Endodermal cell (in vitro differentiated cells): Measurements from ENCODE around the gene SYF2. TPM values are rescaled to one million over a fixed set of nuclear protein-coding genes. Genes with fewer than 3 reads are reported as not detected.
"Not testable (repeated sequence)": the region's sequence is repeated elsewhere in the genome, so short reads cannot be mapped to it uniquely, and the experiment has no call there.

Experiments
- DNase-seq: peaks from one replicate; pipeline ENCODE4 v3.0.0-alpha.2; 2017
- H3K27ac ChIP-seq: 2 replicates; pipeline ENCODE4 v1.5.1; 2013; ENCODE audit warnings: mild to moderate bottlenecking, low read depth, low read length, moderate library complexity
- H3K27me3 ChIP-seq: 2 replicates; pipeline ENCODE4 v1.6.1; 2013; ENCODE audit warnings: mild to moderate bottlenecking, low read length, moderate library complexity; ENCODE audit not compliant: insufficient read depth, control insufficient read depth, poor library complexity, severe bottlenecking
- H3K36me3 ChIP-seq: 2 replicates; pipeline ENCODE4 v1.7.0; 2013; ENCODE audit warnings: mild to moderate bottlenecking, low read length, moderate library complexity; ENCODE audit not compliant: control insufficient read depth, insufficient read depth
- H3K4me1 ChIP-seq: one replicate; pipeline ENCODE4 v1.7.0; 2013; ENCODE audit warnings: low read length; ENCODE audit not compliant: control insufficient read depth, insufficient read depth
- H3K4me3 ChIP-seq: 2 replicates; pipeline ENCODE4 v1.5.1; 2013; ENCODE audit warnings: mild to moderate bottlenecking, low read length, moderate library complexity
- H3K9ac ChIP-seq: 2 replicates; pipeline ENCODE4 v1.6.1; 2013; ENCODE audit warnings: mild to moderate bottlenecking, low read length, moderate library complexity; ENCODE audit not compliant: poor library complexity, severe bottlenecking; ENCODE audit errors: extremely low read depth
- H3K9me3 ChIP-seq: 2 replicates; pipeline ENCODE4 v1.6.1; 2013; ENCODE audit warnings: mild to moderate bottlenecking, low read length, moderate library complexity; ENCODE audit not compliant: control insufficient read depth
- H3K27ac Mint-ChIP-seq: 2 replicates; pipeline ENCODE4 v1.8.0; 2020; ENCODE audit warnings: mixed read lengths
- H3K27me3 Mint-ChIP-seq: 2 replicates; pipeline ENCODE4 v1.8.0; 2021; ENCODE audit warnings: mild to moderate bottlenecking, mixed read lengths; ENCODE audit not compliant: insufficient read depth
- H3K36me3 Mint-ChIP-seq: 2 replicates; pipeline ENCODE4 v1.8.0; 2020; ENCODE audit warnings: low read depth, mixed read lengths
- H3K4me1 Mint-ChIP-seq: 2 replicates; pipeline ENCODE4 v1.8.0; 2020; ENCODE audit warnings: mixed read lengths
- H3K4me3 Mint-ChIP-seq: 2 replicates; pipeline ENCODE4 v1.8.0; 2020; ENCODE audit warnings: mild to moderate bottlenecking, moderate library complexity, mixed read lengths
- H3K9me3 Mint-ChIP-seq: 2 replicates; pipeline ENCODE4 v1.8.0; 2020; ENCODE audit warnings: mild to moderate bottlenecking, mixed read lengths
- CTCF ChIP-seq: fragments of 200-600 bp; sonication (generic); conservative IDR thresholded peaks from 2 replicates; pipeline ENCODE4 v1.5.0; 2021; ENCODE audit warnings: antibody characterized with exemption, mild to moderate bottlenecking
- WGBS, 2 experiments: methylation state at CpG; one replicate each; pipeline versions ENCODE4 v1.1.5 to v1.1.7; 2013; ENCODE audit warnings: missing lambda C conversion rate in 2 of 2, mixed read lengths in 1 of 2; ENCODE audit not compliant: insufficient coverage in 1 of 2, insufficient read length in 1 of 2; 5-methylcytosine and 5-hydroxymethylcytosine counted together
- total RNA-seq, 2 donors: library from RNA; stranded (reverse); fragmentation: NEBNext Ultra II Directional in 1 of 2; extraction: Animal tissue kit (Norgen Biotek cat#: 25700) in 1 of 2; gene quantifications; 2 replicates in 1 of 2; 3 replicates in 1 of 2; pipeline ENCODE4 v1.2.1, GENCODE V29; 2021

SYF2 gene
- total RNA-seq, 2 donors from 2014 or later: 36.4 to 38.0 TPM

DNA sequence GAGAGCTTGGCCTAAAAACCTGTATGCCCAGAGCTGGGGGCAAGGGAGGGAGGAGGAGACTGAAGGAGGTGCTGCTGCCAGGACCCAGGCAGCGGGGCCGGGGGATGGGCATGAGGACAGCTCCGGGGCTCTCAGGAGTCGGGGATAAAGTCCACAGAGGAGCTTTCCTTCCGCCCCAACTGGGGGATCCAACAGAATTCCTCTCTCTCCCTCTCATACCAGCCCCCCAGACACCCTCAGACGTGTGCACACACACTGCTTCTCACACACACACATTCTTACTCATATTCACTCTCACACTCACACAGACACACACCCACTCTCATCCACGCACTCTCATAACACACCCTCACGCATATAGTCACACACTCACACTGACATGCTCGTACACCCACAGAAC is 39.1 kb downstream of the SYF2 start:
- no peak for TF ChIP-seq CTCF
- 82 to 85% methylated on average over 4 to 9 of the region's 9 CpGs for WGBS, 2 experiments
- Mint-ChIP-seq H3K27ac (no peak overlapping the region), H3K4me1 (peaks cover 34% of the 10 kb centered on the region), H3K27me3 (no peaks in the 10 kb centered on the region), H3K9me3 (no peaks in the 10 kb centered on the region), H3K36me3 (no peaks in the 10 kb centered on the region), H3K4me3 (no peak overlapping the region)
- Histone ChIP-seq H3K9ac (peak overlapping the region; percentile 2), H3K27me3 (no peaks in the 10 kb centered on the region), H3K27ac (no peak overlapping the region), H3K9me3 (no peaks in the 10 kb centered on the region), H3K4me3 (no peak overlapping the region), H3K36me3 (no peaks in the 10 kb centered on the region), H3K4me1 (peaks cover 12% of the 10 kb centered on the region)
- DNase-seq: no peak

- no peak for DNase-seq
- no peak overlapping the region for H3K4me3 Mint-ChIP-seq
- Histone ChIP-seq H3K9me3 (no peaks in the 10 kb centered on the region), H3K4me3 (no peak overlapping the region), H3K4me1 (peaks cover 2% of the 10 kb centered on the region), H3K27me3 (no peaks in the 10 kb centered on the region), H3K36me3 (no peaks in the 10 kb centered on the region), H3K27ac (no peak overlapping the region), H3K9ac (no peak overlapping the region)
- no peak for TF ChIP-seq CTCF
- H3K4me1 Mint-ChIP-seq: peaks cover 23% of the 10 kb centered on the region
- H3K36me3 Mint-ChIP-seq: no peaks in the 10 kb centered on the region
- H3K27me3 Mint-ChIP-seq: no peaks in the 10 kb centered on the region
- no peaks in the 10 kb centered on the region for H3K9me3 Mint-ChIP-seq
- 96 to 100% methylated on average over 4 to 5 of the region's 5 CpGs for WGBS, 2 experiments
- H3K27ac Mint-ChIP-seq: no peak overlapping the region
Observed at GRCh38 chr1:25192154-25192553, 40.1 kb downstream of the SYF2 start.

- no peaks in the 10 kb centered on the region for H3K36me3 Mint-ChIP-seq
- no peaks in the 10 kb centered on the region for H3K9me3 ChIP-seq
- H3K27ac Mint-ChIP-seq: no peak overlapping the region
- DNase-seq: no peak
- H3K27me3 Mint-ChIP-seq: peaks cover 2% of the 10 kb centered on the region
- 92% methylated on average over 1 of the region's 2 CpGs; no CpG with 5 or more reads in 1 of the 2 experiments for WGBS, 2 experiments
- H3K9me3 Mint-ChIP-seq: no peaks in the 10 kb centered on the region
- no peaks in the 10 kb centered on the region for H3K27me3 ChIP-seq
- H3K36me3 ChIP-seq: no peaks in the 10 kb centered on the region
- TF ChIP-seq CTCF: no peak
- no peaks in the 10 kb centered on the region for H3K4me1 ChIP-seq
- no peak overlapping the region for H3K9ac ChIP-seq
- peaks cover 18% of the 10 kb centered on the region for H3K4me1 Mint-ChIP-seq
- H3K27ac ChIP-seq: no peak overlapping the region
- no peak overlapping the region for H3K4me3 Mint-ChIP-seq
- H3K4me3 ChIP-seq: no peak overlapping the region
Observed at GRCh38 chr1:25190260-25190659, 42.0 kb downstream of the SYF2 start.

DNA sequence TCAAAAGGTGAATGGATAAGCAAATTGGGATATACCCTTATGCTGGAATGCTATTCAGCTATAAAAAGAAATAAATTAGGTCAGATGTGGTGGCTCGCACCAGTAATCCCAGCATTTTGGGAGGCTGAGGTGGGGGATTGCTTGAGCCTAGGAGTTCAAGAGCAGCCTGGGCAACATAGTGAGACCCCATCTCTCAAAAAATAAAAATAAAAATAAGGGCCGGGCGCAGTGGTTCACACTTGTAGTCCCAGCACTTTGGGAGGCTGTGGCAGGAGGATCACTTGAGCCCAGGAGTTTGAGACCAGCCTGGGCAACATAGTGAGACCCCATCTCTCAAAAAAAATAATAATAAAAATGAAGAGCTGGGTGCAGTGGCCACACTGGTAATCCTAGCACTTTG is 44.4 kb downstream of the SYF2 start:
- not testable (repeated sequence) for H3K27ac Mint-ChIP-seq, H3K9me3 Mint-ChIP-seq, DNase-seq, H3K27ac ChIP-seq, H3K9me3 ChIP-seq, H3K36me3 ChIP-seq, H3K27me3 Mint-ChIP-seq, H3K4me3 Mint-ChIP-seq, H3K27me3 ChIP-seq, H3K4me1 ChIP-seq, H3K9ac ChIP-seq, H3K4me1 Mint-ChIP-seq, H3K4me3 ChIP-seq, H3K36me3 Mint-ChIP-seq
- 85 to 100% methylated on average over 3 of the region's 3 CpGs for WGBS, 2 experiments
